ENCODE data around the gene FNDC10. TPM values are rescaled to one million over a fixed set of nuclear protein-coding genes. Genes with fewer than 3 reads are reported as not detected.

FNDC10 gene
- total and polyA plus RNA-seq, 10 of the 15 experiments (the other 5 are each of a cell fraction or from before 2014, with no cell fraction given) = 0.05 to 1.3 (median 0.25) TPM; not detected in 4

- no peak for TF ChIP-seq USF1 (IDR thresholded peaks at IDR 0.05; ENCODE audit: borderline replicate concordance, extremely low read length, insufficient read depth, low read depth, low read length)
- TF ChIP-seq JUNB (IDR thresholded peaks at IDR 0.05) = no peak
- no peak for TF ChIP-seq RELB (IDR thresholded peaks at IDR 0.05; ENCODE audit: low read depth)
- TF ChIP-seq NR2C2 (IDR thresholded peaks at IDR 0.05; ENCODE audit: borderline replicate concordance, control insufficient read depth, insufficient read length, low read depth) = no peak
- no peak for TF ChIP-seq EGR1 (IDR thresholded peaks at IDR 0.05; ENCODE audit: borderline replicate concordance in 1 of 2, low read depth in 2 of 2, low read length in 2 of 2)
- TF ChIP-seq MTA3 (IDR thresholded peaks at IDR 0.05; ENCODE audit: borderline replicate concordance, low read length) = no peak
- TF ChIP-seq SUZ12 (IDR thresholded peaks at IDR 0.05; ENCODE audit: unreplicated experiment) = no peak
Measured at GRCh38 chr1:1609822-1610485, 10.0 kb upstream of the FNDC10 start (continued).

- Histone ChIP-seq H3K4me2 (ENCODE audit: control insufficient read depth, insufficient read depth) (no peak overlapping the region), H3K4me3 (no peak overlapping the region), H3K79me2 (ENCODE audit: control insufficient read depth, insufficient read depth, low read length) (no peaks in the 10 kb centered on the region), H3K27me3 (replicated peaks in 1 of 2; ENCODE audit: control insufficient read depth in 2 of 2, insufficient read depth in 2 of 2, low read length in 1 of 2) (no peaks in the 10 kb centered on the region), H4K20me1 (ENCODE audit: control insufficient read depth, insufficient read depth) (no peaks in the 10 kb centered on the region), H3K36me3 (ENCODE audit: control insufficient read depth in 2 of 2, insufficient read depth in 2 of 2, low read length in 1 of 2) (no peaks in the 10 kb centered on the region), H3K9me3 (replicated peaks; ENCODE audit: control insufficient read depth, insufficient read depth, low read length) (no peaks in the 10 kb centered on the region), H3K9ac (ENCODE audit: control insufficient read depth, insufficient read depth, low read length) (no peak overlapping the region), H2AFZ (ENCODE audit: control insufficient read depth, low read depth, low read length) (no peak overlapping the region), H3K4me1 (ENCODE audit: control insufficient read depth, insufficient read depth, low read length) (peaks cover 29% of the 10 kb centered on the region), H3K27ac (ENCODE audit: control insufficient read depth, insufficient read depth) (no peak overlapping the region)
- no TSS peak for BruUV-seq (replicated peaks)
- DNase-seq (ENCODE audit: low read depth, low spot score) = no peak
- FAIRE-seq = no peak
- intact Hi-C loops (cut with micrococcal nuclease; ENCODE audit: unreplicated experiment) = no loop called here
- WGBS (ENCODE audit: insufficient coverage, insufficient replicate concordance, low lambda C conversion rate, missing lambda C conversion rate) = 74% methylated on average over 5 of the region's 13 CpGs
- ChIA-PET RAD21 (ENCODE audit: unreplicated experiment) (no interaction called here), SMC1A (ENCODE audit: uncharacterized antibody, unreplicated experiment) (no interaction called here), POLR2A (no interaction called here), CTCF (no interaction called here)
- in situ Hi-C loops (cut with MboI) = no loop called here
- no peak for ATAC-seq
- TF ChIP-seq SP1 (IDR thresholded peaks at IDR 0.05; ENCODE audit: low read depth, low read length) (no peak), CHD1 (IDR thresholded peaks at IDR 0.05; ENCODE audit: low read depth, low read length) (no peak), IRF5 (IDR thresholded peaks at IDR 0.05; ENCODE audit: borderline replicate concordance) (no peak), CHD2 (IDR thresholded peaks at IDR 0.05; ENCODE audit: borderline replicate concordance, low read depth, low read length) (no peak), CBFB (IDR thresholded peaks at IDR 0.05; ENCODE audit: low read depth) (no peak), RB1 (IDR thresholded peaks at IDR 0.05; ENCODE audit: borderline replicate concordance) (no peak), DPF2 (IDR thresholded peaks at IDR 0.05) (no peak), ELK1 (IDR thresholded peaks at IDR 0.05; ENCODE audit: low read depth, low read length) (no peak), RELA (IDR thresholded peaks at IDR 0.05; ENCODE audit: borderline replicate concordance, partially characterized antibody) (no peak), IKZF1 (conservative IDR thresholded peaks at IDR 0.05) (no peak), ASH2L (IDR thresholded peaks at IDR 0.05; ENCODE audit: borderline replicate concordance, low read depth) (no peak)
Measured at GRCh38 chr1:1606232-1606631, 6.3 kb upstream of the FNDC10 start.
